Measurements from ENCODE around the gene ROBO1.

ROBO1 gene

DNA sequence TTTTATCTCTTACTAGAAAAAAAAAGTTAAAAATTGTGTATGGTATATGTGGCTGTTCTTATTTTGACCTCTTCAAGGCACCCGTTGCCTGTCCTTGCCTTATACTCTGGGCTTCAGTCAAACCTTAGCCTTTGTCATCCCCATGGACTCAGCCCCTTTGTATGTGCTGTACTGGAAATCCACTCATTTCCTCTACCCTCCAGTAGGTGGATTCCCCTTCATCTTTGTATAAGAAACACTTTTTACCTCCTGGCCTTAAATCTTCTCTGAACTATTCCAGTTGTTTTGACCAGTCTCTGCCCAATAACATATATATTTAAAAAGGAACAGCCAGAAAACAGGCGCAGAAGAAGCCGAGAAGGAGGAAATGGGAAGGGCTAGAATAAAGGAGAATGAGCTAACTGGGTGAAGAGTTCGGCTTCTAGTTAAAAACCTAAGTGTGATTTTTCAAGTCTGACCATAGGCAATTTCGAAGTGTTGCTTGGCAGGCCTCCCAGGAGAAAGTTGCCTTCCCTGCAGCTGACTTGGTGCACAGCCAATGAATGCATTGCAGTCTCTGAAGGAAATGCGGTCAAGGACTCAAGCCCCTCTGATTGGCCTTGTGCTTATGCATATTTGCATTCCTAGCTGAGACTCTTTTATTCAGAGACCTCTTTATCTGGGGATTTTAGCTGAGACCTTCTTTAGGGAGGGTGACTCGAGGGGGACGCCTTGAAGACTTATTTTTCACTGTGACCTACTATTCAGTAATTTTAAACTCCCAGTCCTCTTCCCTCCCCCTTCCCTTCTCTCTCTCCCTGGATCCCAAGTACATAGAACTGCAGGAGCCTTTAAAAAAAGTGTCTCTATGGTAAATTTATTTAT is 277.4 kb downstream of the ROBO1 start:
- H3K27me3 ChIP-seq (ENCODE audit: insufficient read depth, low read depth) = no peaks in the 10 kb centered on the region
- H3K27ac ChIP-seq = no peak overlapping the region
- H3K36me3 ChIP-seq (ENCODE audit: insufficient read depth) = no peaks in the 10 kb centered on the region
- H4K20me1 ChIP-seq (ENCODE audit: insufficient read depth) = no peaks in the 10 kb centered on the region
- no peaks in the 10 kb centered on the region for H3K4me1 ChIP-seq (ENCODE audit: low read depth, poor library complexity, severe bottlenecking)
- H3K4me2 ChIP-seq = no peak overlapping the region
- H3K9ac ChIP-seq = no peak overlapping the region
- H3K4me3 ChIP-seq (IDR thresholded peaks at IDR 0.05; ENCODE audit: insufficient read depth, low read depth, low read length) = no peak overlapping the region
- H3K79me2 ChIP-seq (ENCODE audit: insufficient read depth, low read depth) = no peaks in the 10 kb centered on the region
- TF ChIP-seq, protein P1, sequence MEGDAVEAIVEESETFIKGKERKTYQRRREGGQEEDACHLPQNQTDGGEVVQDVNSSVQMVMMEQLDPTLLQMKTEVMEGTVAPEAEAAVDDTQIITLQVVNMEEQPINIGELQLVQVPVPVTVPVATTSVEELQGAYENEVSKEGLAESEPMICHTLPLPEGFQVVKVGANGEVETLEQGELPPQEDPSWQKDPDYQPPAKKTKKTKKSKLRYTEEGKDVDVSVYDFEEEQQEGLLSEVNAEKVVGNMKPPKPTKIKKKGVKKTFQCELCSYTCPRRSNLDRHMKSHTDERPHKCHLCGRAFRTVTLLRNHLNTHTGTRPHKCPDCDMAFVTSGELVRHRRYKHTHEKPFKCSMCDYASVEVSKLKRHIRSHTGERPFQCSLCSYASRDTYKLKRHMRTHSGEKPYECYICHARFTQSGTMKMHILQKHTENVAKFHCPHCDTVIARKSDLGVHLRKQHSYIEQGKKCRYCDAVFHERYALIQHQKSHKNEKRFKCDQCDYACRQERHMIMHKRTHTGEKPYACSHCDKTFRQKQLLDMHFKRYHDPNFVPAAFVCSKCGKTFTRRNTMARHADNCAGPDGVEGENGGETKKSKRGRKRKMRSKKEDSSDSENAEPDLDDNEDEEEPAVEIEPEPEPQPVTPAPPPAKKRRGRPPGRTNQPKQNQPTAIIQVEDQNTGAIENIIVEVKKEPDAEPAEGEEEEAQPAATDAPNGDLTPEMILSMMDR (conservative IDR thresholded peaks at IDR 0.05; ENCODE audit: low read depth, low read length) = no peak
- H2AFZ ChIP-seq (ENCODE audit: low read depth) = no peak overlapping the region

DNA sequence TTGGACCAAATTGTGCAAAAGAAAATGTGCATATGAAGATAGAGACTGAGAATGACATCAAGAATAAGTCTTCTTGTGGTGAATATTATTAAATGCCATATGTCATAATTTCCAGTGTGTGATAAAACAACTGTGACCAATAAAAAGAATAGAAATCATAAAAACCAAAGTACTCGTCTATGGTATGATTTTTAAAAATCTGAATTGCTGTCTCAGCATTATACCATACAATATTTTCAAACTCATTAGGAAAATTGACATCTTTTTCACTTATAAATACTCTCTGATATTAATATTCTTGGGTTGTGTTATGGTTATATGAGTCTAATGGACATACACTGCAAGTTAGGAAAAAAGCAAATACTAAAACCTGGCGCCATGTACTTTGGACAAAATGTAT is 279.4 kb downstream of the ROBO1 start:
- H3K36me3 ChIP-seq (ENCODE audit: insufficient read depth) = no peaks in the 10 kb centered on the region
- no peak overlapping the region for H2AFZ ChIP-seq (ENCODE audit: low read depth)
- H4K20me1 ChIP-seq (ENCODE audit: insufficient read depth) = no peaks in the 10 kb centered on the region
- no peaks in the 10 kb centered on the region for H3K4me1 ChIP-seq (ENCODE audit: low read depth, poor library complexity, severe bottlenecking)
- no peak overlapping the region for H3K27ac ChIP-seq
- no peak overlapping the region for H3K4me3 ChIP-seq (IDR thresholded peaks at IDR 0.05; ENCODE audit: insufficient read depth, low read depth, low read length)
- no peak overlapping the region for H3K4me2 ChIP-seq
- no peak overlapping the region for H3K9ac ChIP-seq
- H3K27me3 ChIP-seq (ENCODE audit: insufficient read depth, low read depth) = no peaks in the 10 kb centered on the region
- no peaks in the 10 kb centered on the region for H3K79me2 ChIP-seq (ENCODE audit: insufficient read depth, low read depth)
- TF ChIP-seq, protein P1 (conservative IDR thresholded peaks at IDR 0.05; ENCODE audit: low read depth, low read length) = no peak

DNA sequence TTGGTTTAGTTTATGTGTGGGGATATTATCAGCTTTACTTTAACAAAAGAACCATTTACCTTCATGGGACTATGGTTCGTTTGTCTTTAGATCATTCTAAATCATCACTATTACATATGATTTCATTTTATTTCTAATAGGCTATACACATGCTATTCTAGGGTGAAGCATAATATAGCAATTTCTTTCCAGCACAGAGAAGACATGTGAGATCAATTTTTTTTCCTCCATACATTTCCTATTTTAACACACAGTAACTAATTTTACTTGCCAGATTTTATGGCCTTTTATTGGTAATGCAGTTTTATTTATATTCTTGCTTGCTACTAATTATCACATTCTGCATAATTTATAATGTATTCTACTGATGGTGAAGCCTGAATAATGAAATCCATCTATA is 287.1 kb downstream of the ROBO1 start:
- Histone ChIP-seq H3K4me1 (ENCODE audit: low read depth, poor library complexity, severe bottlenecking) (no peaks in the 10 kb centered on the region), H4K20me1 (ENCODE audit: insufficient read depth) (no peaks in the 10 kb centered on the region), H3K4me3 (IDR thresholded peaks at IDR 0.05; ENCODE audit: insufficient read depth, low read depth, low read length) (no peak overlapping the region), H3K36me3 (ENCODE audit: insufficient read depth) (no peaks in the 10 kb centered on the region), H2AFZ (ENCODE audit: low read depth) (no peak overlapping the region), H3K79me2 (ENCODE audit: insufficient read depth, low read depth) (no peaks in the 10 kb centered on the region), H3K4me2 (no peak overlapping the region), H3K9ac (no peak overlapping the region), H3K27ac (no peak overlapping the region), H3K27me3 (ENCODE audit: insufficient read depth, low read depth) (no peaks in the 10 kb centered on the region)
- TF ChIP-seq, protein P1 (conservative IDR thresholded peaks at IDR 0.05; ENCODE audit: low read depth, low read length) = no peak

DNA sequence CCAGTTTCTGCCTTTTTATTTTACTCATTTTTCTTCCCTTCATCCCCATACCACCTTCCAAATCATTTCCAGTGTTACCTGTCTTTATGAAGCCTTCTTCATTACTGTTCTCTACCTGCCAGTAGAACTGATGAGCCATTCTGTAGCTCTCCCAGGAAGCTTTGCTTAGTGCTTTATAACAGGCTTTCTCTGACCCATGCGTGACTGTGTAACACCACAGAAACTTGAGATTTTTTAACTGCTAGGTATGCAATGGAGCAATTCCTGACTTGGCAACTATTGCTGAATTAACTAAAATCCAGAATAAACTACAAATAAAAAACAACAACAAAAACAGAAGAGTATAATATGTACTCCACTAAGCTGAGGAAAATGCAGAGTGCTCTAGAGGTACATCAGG is 289.2 kb downstream of the ROBO1 start:
- H3K79me2 ChIP-seq (ENCODE audit: insufficient read depth, low read depth) = no peaks in the 10 kb centered on the region

More for the DNA sequence above, 289.2 kb downstream of the ROBO1 start:
- no peaks in the 10 kb centered on the region for H3K4me1 ChIP-seq (ENCODE audit: low read depth, poor library complexity, severe bottlenecking)
- H3K9ac ChIP-seq = no peak overlapping the region
- TF ChIP-seq, protein P1 (conservative IDR thresholded peaks at IDR 0.05; ENCODE audit: low read depth, low read length) = no peak
- H2AFZ ChIP-seq (ENCODE audit: low read depth) = no peak overlapping the region
- no peaks in the 10 kb centered on the region for H3K27me3 ChIP-seq (ENCODE audit: insufficient read depth, low read depth)
- H3K4me3 ChIP-seq (IDR thresholded peaks at IDR 0.05; ENCODE audit: insufficient read depth, low read depth, low read length) = no peak overlapping the region
- no peak overlapping the region for H3K4me2 ChIP-seq
- no peaks in the 10 kb centered on the region for H3K36me3 ChIP-seq (ENCODE audit: insufficient read depth)
- no peaks in the 10 kb centered on the region for H4K20me1 ChIP-seq (ENCODE audit: insufficient read depth)
- H3K27ac ChIP-seq = no peak overlapping the region
